ENCODE measurements around the gene MROH7.

Gene MROH7

GRCh38 chr1:54714881-54715492 lies 73.4 kb downstream of the MROH7 start:
- TF ChIP-seq POLR2A (IDR thresholded peaks at IDR 0.05; ENCODE audit: low read depth, low read length) = no peak
- TF ChIP-seq SPI1 (IDR thresholded peaks at IDR 0.05; ENCODE audit: low read depth, low read length) = no peak
- TF ChIP-seq PAX5 (IDR thresholded peaks at IDR 0.05; ENCODE audit: insufficient read depth, low read length, severe bottlenecking) = no peak
- FAIRE-seq (no peak), DNase-seq (ENCODE audit: insufficient read length, low spot score) (no peak)

GRCh38 chr1:54715493-54716298 lies 74.1 kb downstream of the MROH7 start, which contains the start of gene TTC4:
TTC4 (plus strand) TSS chr1:54715861; CDS start chr1:54715909, 48 bp downstream.
- DNase-seq (ENCODE audit: insufficient read length, low spot score) (peak; percentile 87), FAIRE-seq (peak; percentile 86)

DNA sequence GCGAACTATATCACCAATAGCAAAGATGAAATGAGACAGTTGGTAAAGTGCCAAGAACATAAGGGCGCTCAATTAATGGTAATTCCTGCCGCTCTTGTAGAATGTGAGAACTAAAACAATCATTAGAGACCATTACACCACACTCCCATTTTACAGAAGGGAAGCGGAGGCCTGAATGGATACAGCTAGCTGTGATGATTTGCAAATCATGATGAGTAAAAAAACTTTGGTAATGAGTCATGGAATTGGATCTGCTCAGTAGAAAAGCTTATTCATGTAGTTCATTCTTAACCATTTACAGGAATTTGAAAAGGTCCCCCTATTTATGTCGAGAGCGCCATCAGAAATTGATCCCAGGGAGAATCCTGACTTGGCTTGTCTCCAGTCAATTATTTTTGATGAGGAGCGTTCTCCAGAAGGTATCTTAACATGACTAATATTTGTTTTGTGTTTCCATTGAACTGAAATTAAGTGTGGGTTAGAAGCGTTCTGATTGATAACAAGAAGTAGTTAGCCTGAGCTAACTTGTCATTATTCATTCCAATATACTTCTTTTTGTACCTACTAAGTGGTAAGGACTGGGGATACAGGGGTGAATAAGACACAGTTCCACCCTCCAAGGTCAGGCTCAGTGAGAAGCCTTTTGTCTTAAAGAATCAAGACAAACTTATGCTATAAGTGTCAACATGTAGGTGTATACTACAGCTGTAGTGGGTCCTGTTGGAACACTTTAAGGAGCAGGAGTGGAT lies 74.9 kb downstream of the MROH7 start:
- DNase-seq (ENCODE audit: insufficient read length, low spot score) = no peak
- FAIRE-seq = no peak
- TF ChIP-seq POLR2AphosphoS5 (IDR thresholded peaks at IDR 0.05; ENCODE audit: low read depth, low read length) (no peak), SPI1 (IDR thresholded peaks at IDR 0.05; ENCODE audit: low read depth, low read length) (no peak), POU2F2 (IDR thresholded peaks at IDR 0.05; ENCODE audit: low read depth, low read length) (no peak), TAF1 (IDR thresholded peaks at IDR 0.05; ENCODE audit: low read depth, low read length) (no peak), POLR2A (IDR thresholded peaks at IDR 0.05; ENCODE audit: low read depth, low read length) (no peak), PAX5 (IDR thresholded peaks at IDR 0.05; ENCODE audit: insufficient read depth, low read length, severe bottlenecking) (no peak)

More at GRCh38 chr1:54715493-54716298, 74.1 kb downstream of the MROH7 start, which contains the start of gene TTC4:
- TF ChIP-seq POLR2A (IDR thresholded peaks at IDR 0.05; ENCODE audit: low read depth, low read length) (peak; percentile 91), POU2F2 (IDR thresholded peaks at IDR 0.05; ENCODE audit: low read depth, low read length) (peak; percentile 82), SPI1 (IDR thresholded peaks at IDR 0.05; ENCODE audit: low read depth, low read length) (peak; percentile 34; the same call in 1 of the 2 replicates), TAF1 (IDR thresholded peaks at IDR 0.05; ENCODE audit: low read depth, low read length) (peak; percentile 94), POLR2AphosphoS5 (IDR thresholded peaks at IDR 0.05; ENCODE audit: low read depth, low read length) (peak; percentile 95), PAX5 (IDR thresholded peaks at IDR 0.05; ENCODE audit: insufficient read depth, low read length, severe bottlenecking) (peak; percentile 57)

DNA sequence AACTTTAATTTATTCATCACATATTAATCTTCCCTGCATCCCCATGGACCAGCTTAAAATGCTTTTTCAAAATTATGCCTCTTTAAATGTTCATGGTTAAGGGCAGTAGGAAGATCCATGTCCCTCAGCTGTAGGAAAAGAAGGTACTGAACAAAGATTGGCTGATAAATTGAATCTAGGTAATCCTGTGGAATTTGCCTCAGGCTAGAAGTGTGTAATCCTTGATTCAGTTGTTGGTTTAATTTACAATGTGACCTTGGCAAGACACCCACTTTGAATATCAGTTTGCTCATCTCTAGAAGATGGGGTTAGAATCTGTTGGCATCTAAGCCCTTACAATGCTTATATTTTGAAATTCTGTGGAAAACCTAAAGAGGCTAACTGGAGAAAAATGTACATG lies 80.1 kb downstream of the MROH7 start:
- TF ChIP-seq POU2F2 (IDR thresholded peaks at IDR 0.05; ENCODE audit: low read depth, low read length) (no peak), POLR2AphosphoS5 (IDR thresholded peaks at IDR 0.05; ENCODE audit: low read depth, low read length) (no peak), POLR2A (IDR thresholded peaks at IDR 0.05; ENCODE audit: low read depth, low read length) (no peak), SPI1 (IDR thresholded peaks at IDR 0.05; ENCODE audit: low read depth, low read length) (no peak)
- FAIRE-seq = no peak
- DNase-seq (ENCODE audit: insufficient read length, low spot score) = no peak

- FAIRE-seq = no peak
Observed at GRCh38 chr1:54723985-54724384, 82.4 kb downstream of the MROH7 start.

DNA sequence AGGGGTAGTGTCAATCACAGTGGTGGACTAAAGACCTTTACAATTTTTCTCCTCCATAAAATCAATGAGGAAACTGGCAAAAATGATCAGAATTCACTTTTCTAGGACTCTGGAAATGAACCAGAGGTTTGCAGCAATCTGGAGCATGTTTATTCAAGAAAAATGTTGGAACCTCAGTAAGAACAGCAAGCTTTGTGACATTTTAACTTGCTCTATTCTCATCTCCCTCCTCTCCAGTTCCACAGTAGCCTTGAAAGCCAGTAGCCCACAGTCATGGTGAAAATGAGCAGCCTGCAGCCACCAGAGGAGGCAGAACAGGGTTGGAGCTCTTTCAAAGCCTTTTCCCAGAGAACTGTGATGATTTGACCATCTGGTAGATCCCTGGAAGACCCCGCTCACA lies 83.2 kb downstream of the MROH7 start:
- no peak for DNase-seq (ENCODE audit: insufficient read length, low spot score)
- TF ChIP-seq POU2F2 (IDR thresholded peaks at IDR 0.05; ENCODE audit: low read depth, low read length) = no peak
- no peak for TF ChIP-seq TAF1 (IDR thresholded peaks at IDR 0.05; ENCODE audit: low read depth, low read length)
- no peak for TF ChIP-seq PAX5 (IDR thresholded peaks at IDR 0.05; ENCODE audit: insufficient read depth, low read length, severe bottlenecking)
- TF ChIP-seq POLR2AphosphoS5 (IDR thresholded peaks at IDR 0.05; ENCODE audit: low read depth, low read length) = no peak
- no peak for TF ChIP-seq SPI1 (IDR thresholded peaks at IDR 0.05; ENCODE audit: low read depth, low read length)
- no peak for TF ChIP-seq POLR2A (IDR thresholded peaks at IDR 0.05; ENCODE audit: low read depth, low read length)
- no peak for FAIRE-seq

More at GRCh38 chr1:54723985-54724384, 82.4 kb downstream of the MROH7 start:
- TF ChIP-seq PAX5 (IDR thresholded peaks at IDR 0.05; ENCODE audit: insufficient read depth, low read length, severe bottlenecking) (no peak), SPI1 (IDR thresholded peaks at IDR 0.05; ENCODE audit: low read depth, low read length) (no peak), POU2F2 (IDR thresholded peaks at IDR 0.05; ENCODE audit: low read depth, low read length) (no peak), POLR2AphosphoS5 (IDR thresholded peaks at IDR 0.05; ENCODE audit: low read depth, low read length) (no peak), POLR2A (IDR thresholded peaks at IDR 0.05; ENCODE audit: low read depth, low read length) (no peak), TAF1 (IDR thresholded peaks at IDR 0.05; ENCODE audit: low read depth, low read length) (no peak)
- no peak for DNase-seq (ENCODE audit: insufficient read length, low spot score)

DNA sequence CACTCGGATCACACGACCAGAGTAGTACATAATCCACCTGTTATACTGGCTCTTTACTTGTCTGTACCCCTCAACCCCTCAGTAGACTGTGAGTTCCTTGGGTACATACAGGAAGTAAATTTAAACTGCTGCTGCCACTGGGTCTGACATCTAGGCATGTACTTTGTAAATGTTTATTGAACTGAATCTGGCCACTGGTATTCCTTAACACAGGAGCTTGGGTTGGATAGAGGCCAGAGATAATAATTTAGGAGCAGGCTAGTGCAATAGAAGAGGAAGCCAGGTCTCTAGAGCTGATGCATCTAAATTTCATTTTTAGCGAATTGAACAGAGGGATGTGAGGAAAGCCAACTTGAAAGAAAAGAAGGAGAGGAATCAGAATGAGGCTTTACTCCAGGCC lies 86.4 kb downstream of the MROH7 start:
- TF ChIP-seq SPI1 (IDR thresholded peaks at IDR 0.05; ENCODE audit: low read depth, low read length) (no peak), POU2F2 (IDR thresholded peaks at IDR 0.05; ENCODE audit: low read depth, low read length) (no peak), POLR2AphosphoS5 (IDR thresholded peaks at IDR 0.05; ENCODE audit: low read depth, low read length) (no peak), PAX5 (IDR thresholded peaks at IDR 0.05; ENCODE audit: insufficient read depth, low read length, severe bottlenecking) (no peak), POLR2A (IDR thresholded peaks at IDR 0.05; ENCODE audit: low read depth, low read length) (no peak), TAF1 (IDR thresholded peaks at IDR 0.05; ENCODE audit: low read depth, low read length) (no peak)
- FAIRE-seq (no peak), DNase-seq (ENCODE audit: insufficient read length, low spot score) (no peak)

DNA sequence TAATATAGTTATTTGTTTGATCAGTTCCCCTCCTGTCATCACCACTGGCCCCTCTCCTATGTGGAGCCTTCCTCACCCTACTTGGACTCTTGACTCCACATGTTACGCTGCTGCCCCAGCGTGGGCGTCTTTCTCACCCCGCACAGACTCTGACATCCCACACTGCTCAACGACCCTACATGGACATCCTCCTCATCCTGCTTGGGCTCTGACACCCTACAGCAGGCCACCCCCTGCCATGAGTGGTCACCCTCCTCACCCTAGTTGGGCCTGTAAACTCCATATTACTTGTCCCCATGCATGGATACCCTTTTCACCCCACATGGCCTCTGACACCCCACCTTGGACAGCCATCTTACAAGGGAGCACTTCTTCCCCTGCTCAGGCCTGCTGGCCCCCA lies 95.1 kb downstream of the MROH7 start:
- DNase-seq (ENCODE audit: insufficient read length, low spot score) = no peak

DNA sequence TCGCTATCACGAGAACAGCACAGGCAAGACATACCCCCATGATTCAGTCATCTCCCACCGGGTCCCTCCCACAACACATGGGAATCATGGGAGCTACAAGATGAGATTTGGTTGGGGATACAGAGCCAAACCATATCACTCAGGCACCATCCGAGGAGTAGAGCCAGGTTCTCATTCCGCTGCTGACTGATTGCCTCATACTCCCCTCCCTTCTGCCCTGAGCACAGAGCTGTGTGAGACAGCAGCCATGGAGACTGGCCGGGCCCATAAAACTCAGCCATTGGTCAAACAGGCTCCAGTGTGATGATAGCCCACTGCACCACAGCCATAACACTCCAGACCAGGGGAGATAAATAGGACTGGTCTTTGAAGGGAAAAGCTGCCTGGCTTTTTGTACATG lies 96.7 kb downstream of the MROH7 start:
- DNase-seq (ENCODE audit: insufficient read length, low spot score) (no peak), FAIRE-seq (no peak)
- no peak for TF ChIP-seq PAX5 (IDR thresholded peaks at IDR 0.05; ENCODE audit: insufficient read depth, low read length, severe bottlenecking)
- TF ChIP-seq SPI1 (IDR thresholded peaks at IDR 0.05; ENCODE audit: low read depth, low read length) = no peak

More for the DNA sequence above, 95.1 kb downstream of the MROH7 start:
- FAIRE-seq = no peak
- TF ChIP-seq SPI1 (IDR thresholded peaks at IDR 0.05; ENCODE audit: low read depth, low read length) (no peak), POLR2AphosphoS5 (IDR thresholded peaks at IDR 0.05; ENCODE audit: low read depth, low read length) (no peak), POLR2A (IDR thresholded peaks at IDR 0.05; ENCODE audit: low read depth, low read length) (no peak), PAX5 (IDR thresholded peaks at IDR 0.05; ENCODE audit: insufficient read depth, low read length, severe bottlenecking) (no peak), POU2F2 (IDR thresholded peaks at IDR 0.05; ENCODE audit: low read depth, low read length) (no peak)

All from GM12891 (cell line).